ENCODE data around the gene SWI5. TPM values are rescaled to one million over a fixed set of nuclear protein-coding genes. Genes with fewer than 3 reads are reported as not detected.

The SWI5 gene
- total and polyA plus RNA-seq, 7 donors, result 10.0 to 24.7 (median 20.1) TPM

DNA sequence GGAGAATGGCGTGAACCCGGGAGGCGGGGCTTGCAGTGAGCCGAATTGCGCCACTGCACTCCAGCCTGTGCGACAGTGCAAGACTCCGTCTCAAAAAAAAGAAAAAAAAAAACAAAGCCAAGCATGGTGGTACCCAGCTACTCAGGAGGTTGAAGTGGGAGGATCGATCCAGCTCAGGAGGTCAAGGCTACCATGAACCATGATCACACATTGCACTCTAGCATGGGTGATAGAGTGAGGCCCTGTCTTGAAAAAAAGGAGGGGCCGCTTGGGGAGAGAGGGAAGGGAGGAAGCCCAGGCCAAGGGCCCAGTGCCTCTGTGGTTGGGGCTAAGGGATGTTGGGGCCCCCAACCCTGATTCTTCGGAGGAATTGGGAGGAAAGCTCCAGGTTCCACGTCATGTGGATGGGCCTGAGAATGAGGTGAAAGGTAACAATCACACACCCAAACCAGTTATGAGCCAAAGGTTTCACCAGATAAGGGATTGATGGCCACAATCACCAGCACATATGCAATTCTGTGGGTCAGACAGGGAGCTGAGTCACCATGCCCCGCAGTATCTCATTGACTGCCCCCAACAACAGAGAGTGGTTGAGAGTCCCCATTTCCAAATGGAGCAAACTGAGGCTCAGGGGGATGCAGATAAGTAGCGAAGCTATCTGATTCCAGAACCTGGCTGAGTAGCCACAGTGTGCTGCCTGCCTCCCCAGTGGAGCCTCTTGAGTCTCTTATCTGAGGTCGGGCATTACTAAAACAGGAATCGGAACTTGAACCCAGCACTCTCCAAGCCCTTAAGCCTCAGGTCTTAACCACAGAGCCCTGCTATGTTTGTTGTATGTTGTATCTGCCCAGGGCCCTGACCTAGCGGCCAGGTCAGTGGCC, 20.5 kb downstream of the SWI5 start:
- Histone ChIP-seq H3K36me3 (ENCODE audit: insufficient read depth in 1 of 2, low read depth in 1 of 2) (no peaks in the 10 kb centered on the region), H3K27me3 (ENCODE audit: insufficient read depth in 3 of 3, low read length in 2 of 3) (no peaks in the 10 kb centered on the region), H3K27ac (no peak overlapping the region), H3K9me3 (no peaks in the 10 kb centered on the region), H3K4me1 (no peaks in the 10 kb centered on the region), H3K4me3 (no peak overlapping the region)
- TF ChIP-seq CTCF (IDR thresholded peaks at IDR 0.05), result no peak
- intact Hi-C loops (cut with DNase I), result loop anchor here (5.0 to 10.0 kb wide), 2 partner anchors 46 to 118 kb away; partner anchors contain the start of gene SLC27A4 (in 1 of the 2)
- WGBS, 3 donors, result 89 to 93% (median 91%) methylated on average over 16 of the region's 16 CpGs
- ATAC-seq (no peak), DNase-seq (no peak)

GRCh38 chr9:128297221-128297773, 21.2 kb downstream of the SWI5 start:
- Histone ChIP-seq H3K27ac (no peak overlapping the region), H3K4me1 (no peaks in the 10 kb centered on the region), H3K36me3 (ENCODE audit: insufficient read depth in 1 of 2, low read depth in 1 of 2) (no peaks in the 10 kb centered on the region), H3K9me3 (no peaks in the 10 kb centered on the region), H3K27me3 (ENCODE audit: insufficient read depth in 3 of 3, low read length in 2 of 3) (no peaks in the 10 kb centered on the region), H3K4me3 (no peak overlapping the region)
- no peak for TF ChIP-seq CTCF (IDR thresholded peaks at IDR 0.05)
- intact Hi-C loops (cut with DNase I), result loop anchor here (5.0 to 10.0 kb wide), 2 partner anchors 45 to 118 kb away; partner anchors contain the start of gene SLC27A4 (in 1 of the 2)
- DNase-seq, result no peak
- ATAC-seq, result no peak
- 87 to 92% (median 88%) methylated on average over 2 of the region's 2 CpGs for WGBS, 3 donors

DNA sequence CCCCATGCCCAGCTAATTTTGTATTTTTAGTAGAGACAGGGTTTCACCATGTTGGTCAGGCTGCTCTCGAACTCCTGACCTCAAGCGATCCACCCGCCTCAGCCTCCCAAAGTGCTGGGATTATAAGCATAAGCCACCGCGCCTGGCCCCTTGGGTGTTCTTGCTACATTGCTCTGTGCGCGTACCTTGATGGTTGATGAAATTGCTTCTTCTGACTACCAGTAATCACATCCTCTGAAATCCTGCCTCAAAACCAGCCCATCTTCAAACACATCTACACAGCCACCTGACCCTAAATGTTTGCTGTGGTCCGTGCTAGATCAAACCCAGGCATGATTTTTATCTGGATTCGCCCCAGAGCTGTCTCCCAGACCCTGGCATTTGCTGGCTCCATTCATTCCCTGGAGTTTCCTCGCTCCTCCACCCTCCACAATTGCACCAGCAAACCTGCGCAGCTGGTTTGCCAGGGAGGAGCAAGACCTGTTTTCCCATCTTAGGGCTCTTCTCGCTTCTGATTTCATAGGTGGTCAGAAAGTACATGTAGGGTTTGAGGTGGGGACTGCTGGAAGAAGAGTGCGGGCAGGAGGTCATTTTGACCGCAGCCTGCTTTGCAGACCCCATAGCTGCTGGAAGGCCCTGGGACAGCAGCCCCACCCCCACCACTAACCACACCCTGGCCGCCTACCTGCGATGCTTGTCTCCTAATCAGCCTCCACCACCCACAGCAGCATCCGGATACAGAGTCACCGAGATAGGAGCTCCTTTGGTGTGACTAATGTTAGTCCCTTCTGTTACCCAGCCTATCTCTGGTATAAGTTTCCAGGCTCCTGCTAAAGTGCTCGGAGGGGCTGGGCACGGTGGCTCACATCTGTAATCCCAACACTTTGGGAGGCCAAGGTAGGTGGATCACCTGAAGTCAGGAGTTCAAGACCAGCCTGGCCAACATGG, 22.7 kb downstream of the SWI5 start:
- Histone ChIP-seq H3K27me3 (ENCODE audit: insufficient read depth in 3 of 3, low read length in 2 of 3) (no peaks in the 10 kb centered on the region), H3K36me3 (ENCODE audit: insufficient read depth in 1 of 2, low read depth in 1 of 2) (no peaks in the 10 kb centered on the region), H3K27ac (no peak overlapping the region), H3K9me3 (no peaks in the 10 kb centered on the region), H3K4me1 (no peaks in the 10 kb centered on the region), H3K4me3 (no peak overlapping the region)
- no peak for TF ChIP-seq CTCF (IDR thresholded peaks at IDR 0.05)
- ATAC-seq (no peak), DNase-seq (no peak)
- intact Hi-C loops (cut with DNase I), result loop anchor here (5.0 to 10.0 kb wide), 2 partner anchors 43 to 116 kb away; partner anchors contain the start of gene SLC27A4 (in 1 of the 2)
- 90 to 93% (median 91%) methylated on average over 20 of the region's 20 CpGs for WGBS, 3 donors

DNA sequence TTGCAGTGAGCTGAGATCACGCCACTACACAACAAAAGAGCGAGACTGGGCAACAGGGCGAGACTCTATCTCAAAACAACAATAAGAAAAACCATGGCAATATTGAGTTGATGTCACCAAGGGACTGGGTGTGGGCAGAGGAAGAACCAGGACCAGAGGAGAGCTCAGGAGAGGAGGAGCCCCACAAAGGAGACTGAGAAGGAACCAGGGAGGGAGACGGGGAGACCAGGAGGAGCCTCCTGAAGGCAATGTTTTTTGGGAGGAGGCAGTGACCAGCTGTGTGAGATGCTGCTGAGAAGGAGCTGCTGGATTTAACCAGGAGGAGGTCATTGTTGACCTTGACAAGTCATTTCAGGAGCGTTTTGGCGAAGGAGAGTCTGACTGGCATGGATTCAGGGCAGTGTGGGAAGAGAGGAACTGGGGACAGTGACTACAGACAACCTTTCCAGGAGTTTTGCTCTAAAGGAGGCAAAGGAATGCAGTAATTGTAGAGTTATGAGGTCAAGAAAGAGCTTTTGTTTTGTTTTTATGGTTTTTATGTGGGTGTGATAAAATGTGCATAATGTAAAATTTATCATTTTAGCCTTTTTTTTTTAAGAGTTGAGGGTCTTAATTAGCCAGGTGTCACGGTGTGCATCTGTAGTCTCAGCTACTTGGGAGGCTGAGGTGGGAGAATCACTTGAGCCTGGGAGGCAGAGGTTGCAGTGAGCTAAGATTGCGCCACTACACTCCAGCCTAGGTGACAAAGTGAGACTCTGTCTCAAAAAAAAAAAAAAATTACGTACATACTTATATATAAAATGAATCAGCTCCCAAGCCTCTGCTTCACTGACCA, 28.3 kb downstream of the SWI5 start:
- WGBS, 3 donors, result 67 to 78% (median 76%) methylated on average over 9 of the region's 9 CpGs
- no peak for TF ChIP-seq CTCF (IDR thresholded peaks at IDR 0.05)
- no peak for ATAC-seq
- Histone ChIP-seq H3K9me3 (no peaks in the 10 kb centered on the region), H3K27ac (no peak overlapping the region), H3K36me3 (ENCODE audit: insufficient read depth in 1 of 2, low read depth in 1 of 2) (peaks cover 0 to 18% of the 10 kb centered on the region in 2 donors), H3K27me3 (ENCODE audit: insufficient read depth in 3 of 3, low read length in 2 of 3) (no peaks in the 10 kb centered on the region), H3K4me1 (no peaks in the 10 kb centered on the region), H3K4me3 (no peak overlapping the region)
- DNase-seq, result no peak
- intact Hi-C loops (cut with DNase I), result loop anchor here in 1 of 2 donors (10.0 kb wide), 1 partner anchor 60 kb away; no protein-coding TSS in a partner anchor

All from psoas muscle (tissue), 8 donors.